HepG2 (cell line): ENCODE measurements around the gene SIVA1.

ENCODE experiments used
- BATF2 ChIP-seq: sonication (generic); formaldehyde crosslinking; IDR thresholded peaks from 2 replicates; pipeline ENCODE4 v1.8.0; 2022; ENCODE audit warnings: mild to moderate bottlenecking, missing genetic modification reagents, moderate library complexity
- BHLHE40 ChIP-seq: IDR thresholded peaks from 2 replicates; pipeline ENCODE4 v1.6.1; 2011; ENCODE audit warnings: low read length, improper control_type of control experiment
- CTCF ChIP-seq: sonication (generic); formaldehyde crosslinking; IDR thresholded peaks from 2 replicates; pipeline ENCODE4 v1.5.0; 2020; ENCODE audit warnings: mild to moderate bottlenecking, missing genetic modification reagents, moderate library complexity
- EZH2 ChIP-seq: conservative IDR thresholded peaks from 2 replicates; pipeline ENCODE4 v1.6.1; 2012; ENCODE audit warnings: mild to moderate bottlenecking, low read depth, low read length, moderate library complexity
- FOXA1 ChIP-seq, 2 experiments: fragments of 450-650 bp in 1 of 2; sonication (generic) in 1 of 2; formaldehyde crosslinking in 1 of 2; IDR thresholded peaks; 2 replicates each; pipeline versions ENCODE4 v1.4.0 to v1.6.1; 2016 to 2020; ENCODE audit warnings: missing genetic modification reagents in 1 of 2
- PBX3 ChIP-seq: sonication (generic); formaldehyde crosslinking; IDR thresholded peaks from 2 replicates; pipeline ENCODE4 v1.8.1; 2023; ENCODE audit warnings: missing genetic modification reagents, inconsistent platforms, borderline replicate concordance
- POLR2A ChIP-seq, 2 experiments: IDR thresholded peaks; 2 replicates each; pipeline ENCODE4 v1.6.1; 2011; ENCODE audit warnings: low read depth in 2 of 2, low read length in 2 of 2, mild to moderate bottlenecking in 1 of 2, moderate library complexity in 1 of 2; ENCODE audit not compliant: insufficient read depth in 1 of 2
- PRDM4 ChIP-seq: sonication (generic); formaldehyde crosslinking; IDR thresholded peaks from 2 replicates; pipeline ENCODE4 v1.9.0; 2021; ENCODE audit warnings: missing genetic modification reagents, borderline replicate concordance
- TCF7 ChIP-seq: sonication (generic); IDR thresholded peaks from 2 replicates; pipeline ENCODE4 v1.6.1; 2016; ENCODE audit warnings: antibody characterized with exemption, low read depth
- ZFAT ChIP-seq: sonication (generic); formaldehyde crosslinking; conservative IDR thresholded peaks from 2 replicates; pipeline ENCODE4 v1.8.1; 2023; ENCODE audit warnings: missing genetic modification reagents, inconsistent platforms
- ZNF770 ChIP-seq: sonication (generic); formaldehyde crosslinking; IDR thresholded peaks from 2 replicates; pipeline ENCODE4 v1.5.0; 2020; ENCODE audit warnings: mild to moderate bottlenecking, missing genetic modification reagents

- TF ChIP-seq TCF7 (no peak), FOXA1 (IDR thresholded peaks at IDR 0.05) (no peak), FOXA1 (CRISPR knock-in tag; IDR thresholded peaks at IDR 0.05) (no peak), ZNF770 (CRISPR knock-in tag) (no peak), EZH2 (no peak), CTCF (CRISPR knock-in tag) (no peak), BHLHE40 (no peak), PRDM4 (CRISPR knock-in tag) (no peak), PBX3 (CRISPR knock-in tag) (no peak), ZFAT (no peak), POLR2A (IDR thresholded peaks at IDR 0.05; ENCODE audit: insufficient read depth in 1 of 2, low read depth in 2 of 2, low read length in 2 of 2) (peak in 1 of 2 experiments; percentile 33; a peak in 1 of 4 replicates), BATF2 (CRISPR knock-in tag) (no peak)
These were observed 20.0 kb downstream of the SIVA1 start for GRCh38 chr14:104772707-104773504.
